Aorta (tissue), 5 donors: Measurements from ENCODE around the gene FHL5. TPM values are rescaled to one million over a fixed set of nuclear protein-coding genes. Genes with fewer than 3 reads are reported as not detected.

Source experiments
- ATAC-seq: fragments of 200-7000 bp; cut with Tn5 transposase; one replicate; pipeline ENCODE4 v1.9.1; 2022; ENCODE audit warnings: moderate library complexity; ENCODE audit not compliant: low FRiP score
- DNase-seq, 2 donors: peaks; one replicate each; pipeline ENCODE4 v3.0.0-alpha.2; 2020
- H3K27ac ChIP-seq, 2 donors: one replicate each; pipeline ENCODE4 v1.5.1; 2013; ENCODE audit warnings: low read length in 2 of 2, mild to moderate bottlenecking in 2 of 2, moderate library complexity in 2 of 2, control low read depth in 1 of 2, inconsistent platforms in 1 of 2, low read depth in 1 of 2
- H3K27me3 ChIP-seq, 2 donors: one replicate each; pipeline ENCODE4 v1.6.1; 2013; ENCODE audit warnings: control low read depth in 1 of 2, low read length in 1 of 2, mild to moderate bottlenecking in 1 of 2, moderate library complexity in 1 of 2; ENCODE audit not compliant: insufficient read depth in 2 of 2, control insufficient read depth in 1 of 2
- H3K36me3 ChIP-seq, 2 donors: one replicate each; pipeline ENCODE4 v1.6.1; 2013; ENCODE audit warnings: control low read depth in 1 of 2, low read length in 1 of 2, mild to moderate bottlenecking in 1 of 2; ENCODE audit not compliant: insufficient read depth in 2 of 2, control insufficient read depth in 1 of 2
- H3K4me1 ChIP-seq, 2 donors: one replicate each; pipeline ENCODE4 v1.6.1; 2013; ENCODE audit warnings: low read length in 2 of 2, control low read depth in 1 of 2, mild to moderate bottlenecking in 1 of 2, moderate library complexity in 1 of 2; ENCODE audit not compliant: insufficient read depth in 2 of 2, control insufficient read depth in 1 of 2
- H3K4me3 ChIP-seq, 2 donors: one replicate each; pipeline ENCODE4 v1.5.1; 2013; ENCODE audit warnings: low read length in 2 of 2, control low read depth in 1 of 2, mild to moderate bottlenecking in 1 of 2
- H3K9me3 ChIP-seq: one replicate; pipeline ENCODE4 v1.6.1; 2013; ENCODE audit warnings: mild to moderate bottlenecking, low read length; ENCODE audit not compliant: control insufficient read depth
- WGBS, 2 donors: extraction: QIAGEN DNeasy Blood & Tissue Kit; methylation state at CpG; one replicate each; pipeline ENCODE4 v1.1.7; 2013; 5-methylcytosine and 5-hydroxymethylcytosine counted together
- intact Hi-C, 2 donors: fragments of 100-400 bp; cut with DNase I; formaldehyde crosslinking; loops; one replicate each; pipeline versions ENCODE4 v1.14.2 to v1.15.0; 2022
- polyA plus RNA-seq, 2 donors: library from polyadenylated mRNA; stranded (reverse); fragments of 200-250 nt; gene quantifications; one replicate each; pipeline ENCODE4 v1.2.3, GENCODE V29; 2013
- total RNA-seq, 2 donors: library from RNA; stranded (reverse); fragmentation: NEBNext Ultra II Directional; extraction: Animal tissue kit (Norgen Biotek cat#: 25700); gene quantifications; one replicate each; pipeline ENCODE4 v1.2.1, GENCODE V29; 2021
- donor health status: healthy with polysubstance abuse.
- donor health status: Bipolar disorder and iron deficiency.
- donor health status: DM: no; HTN: no; CAD: no.
- donor health status: DM: no; HTN: no; CAD: no.
- donor health status: DM: yes; HTN: yes; CAD: no.

Gene FHL5
- total and polyA plus RNA-seq, 4 donors, result 37.6 to 413 (median 72.1) TPM

DNA sequence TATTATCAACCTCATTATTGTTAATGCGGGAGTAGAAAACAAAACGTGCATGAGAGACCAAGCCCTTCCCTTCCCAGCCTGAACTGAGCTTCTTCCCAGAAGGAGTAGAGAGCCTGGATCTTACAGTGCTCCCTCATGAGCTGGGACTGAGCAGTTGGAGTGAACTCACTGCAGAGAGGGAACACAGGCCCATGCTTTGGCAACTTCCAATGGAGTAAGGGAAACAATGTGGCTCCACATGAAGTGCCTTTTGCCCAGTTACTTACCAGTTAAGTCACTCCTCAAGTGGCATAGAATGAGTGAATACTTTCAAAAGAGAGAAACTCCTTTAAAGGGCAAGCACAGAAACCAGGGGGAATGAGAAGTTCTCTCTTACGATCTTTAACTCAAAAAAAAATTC is 12.4 kb downstream of the FHL5 start:
- H3K36me3 ChIP-seq, result no peaks in the 10 kb centered on the region
- H3K27me3 ChIP-seq, result no peaks in the 10 kb centered on the region
- peaks cover 0 to 1% of the 10 kb centered on the region in 2 donors for H3K4me1 ChIP-seq
- H3K4me3 ChIP-seq, result no peak overlapping the region
- ATAC-seq (peak; percentile 51), DNase-seq (no peak)
- WGBS, 2 donors, result 53 to 54% methylated on average over 3 of the region's 3 CpGs
- intact Hi-C loops, result no loop called here
- peak overlapping the region; percentile 17 to 33 for H3K27ac ChIP-seq
- no peaks in the 10 kb centered on the region for H3K9me3 ChIP-seq

DNA sequence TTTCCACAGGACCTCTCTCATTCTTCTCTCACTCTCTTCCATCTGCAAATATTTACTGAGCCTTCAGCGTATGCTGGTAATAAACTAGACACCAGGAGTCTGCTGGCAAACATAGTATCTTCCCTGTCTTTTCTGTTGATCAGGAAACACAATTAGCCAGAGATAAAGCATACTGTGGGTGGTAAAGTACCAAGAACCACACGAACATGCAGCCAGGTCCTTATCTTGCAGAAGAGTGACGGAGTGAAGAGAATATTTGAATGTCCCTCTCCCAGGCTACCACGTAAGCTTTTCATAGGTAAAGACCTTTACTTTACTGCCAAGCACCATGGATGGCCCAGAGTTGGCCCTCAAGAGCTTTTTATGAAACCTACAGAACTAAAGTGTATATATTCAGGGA is 13.3 kb downstream of the FHL5 start:
- H3K27ac ChIP-seq, result peak overlapping the region in 1 of 2 donors; percentile 71
- peaks cover 0 to 1% of the 10 kb centered on the region in 2 donors for H3K4me1 ChIP-seq

DNA sequence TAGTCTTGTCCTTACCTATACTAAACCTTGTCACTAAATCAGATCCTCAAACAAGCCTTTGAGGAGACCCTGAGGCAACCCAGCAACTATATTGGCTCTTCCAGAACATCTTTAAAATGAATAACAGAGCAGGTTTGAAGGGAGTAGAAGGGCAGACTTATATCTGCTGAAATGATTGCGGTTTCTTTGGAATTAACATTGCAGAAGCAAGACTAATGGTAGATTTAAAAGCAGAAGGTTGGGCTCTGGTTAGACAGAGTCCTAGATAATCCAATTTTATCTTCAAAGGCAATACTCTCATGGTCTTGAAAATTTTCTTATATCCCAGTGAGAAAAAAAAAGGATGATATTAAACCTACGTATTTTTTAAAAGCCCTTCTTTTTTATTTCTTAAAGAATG is 19.1 kb downstream of the FHL5 start:
- Histone ChIP-seq H3K36me3 (no peaks in the 10 kb centered on the region), H3K4me3 (no peak overlapping the region), H3K27me3 (no peaks in the 10 kb centered on the region), H3K9me3 (no peaks in the 10 kb centered on the region), H3K27ac (peak overlapping the region in 1 of 2 donors; percentile 76), H3K4me1 (peaks cover 4 to 14% of the 10 kb centered on the region in 2 donors)
- no peak for DNase-seq
- intact Hi-C loops, result no loop called here
- WGBS, 2 donors, result 56 to 68% methylated on average over 2 of the region's 2 CpGs
- no peak for ATAC-seq

More for the DNA sequence above, 13.3 kb downstream of the FHL5 start:
- ATAC-seq (no peak), DNase-seq (no peak)
- H3K27me3 ChIP-seq, result no peaks in the 10 kb centered on the region
- intact Hi-C loops, result no loop called here
- 66 to 69% methylated on average over 4 of the region's 4 CpGs for WGBS, 2 donors
- H3K4me3 ChIP-seq, result no peak overlapping the region
- no peaks in the 10 kb centered on the region for H3K9me3 ChIP-seq
- H3K36me3 ChIP-seq, result no peaks in the 10 kb centered on the region

DNA sequence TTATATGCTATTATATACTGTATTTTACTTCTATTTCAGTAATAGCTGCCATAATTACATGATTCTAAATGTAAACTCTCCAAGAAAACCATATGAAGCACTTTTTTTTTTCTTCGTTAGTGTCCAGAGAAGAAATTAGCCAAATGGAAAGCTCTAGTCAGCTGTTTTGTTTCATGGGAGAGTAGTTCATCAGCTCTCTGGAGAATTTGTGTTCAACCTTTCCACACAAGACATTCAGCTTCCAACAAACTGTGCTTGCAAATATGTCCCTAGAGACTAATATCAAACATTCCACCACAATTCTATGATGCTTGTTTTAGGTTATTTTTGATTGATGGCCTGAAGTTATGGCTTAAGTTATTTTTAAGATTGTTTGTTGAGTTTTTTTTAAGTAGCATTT is 19.5 kb downstream of the FHL5 start:
- WGBS, 2 donors, result 4 to 16% methylated on average over 1 of the region's 1 CpG
- no peaks in the 10 kb centered on the region for H3K36me3 ChIP-seq
- no peaks in the 10 kb centered on the region for H3K27me3 ChIP-seq
- intact Hi-C loops, result no loop called here
- H3K27ac ChIP-seq, result peak overlapping the region in 1 of 2 donors; percentile 43
- peak; percentile 66 for ATAC-seq
- H3K4me1 ChIP-seq, result peaks cover 4 to 14% of the 10 kb centered on the region in 2 donors
- no peak for DNase-seq
- H3K4me3 ChIP-seq, result no peak overlapping the region
- H3K9me3 ChIP-seq, result no peaks in the 10 kb centered on the region

DNA sequence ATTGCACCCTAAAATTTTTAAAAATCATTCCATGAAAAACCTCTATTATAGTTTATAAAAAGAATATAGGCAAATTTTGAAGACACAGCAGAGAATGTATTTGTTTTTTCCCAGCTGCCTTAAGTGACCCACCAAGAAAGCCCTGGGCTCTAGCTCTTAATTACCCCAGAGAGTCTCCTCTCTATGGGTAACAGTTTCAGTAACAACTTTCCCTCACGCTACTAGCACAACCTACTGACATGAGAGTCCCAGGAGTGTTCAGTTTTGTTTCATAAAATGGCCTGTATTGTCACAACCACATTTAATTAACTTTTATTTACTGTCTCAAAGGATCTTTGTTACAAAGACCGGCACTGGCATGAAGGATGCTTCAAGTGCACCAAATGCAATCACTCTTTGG is 41.5 kb downstream of the FHL5 start:
- H3K4me1 ChIP-seq, result peaks cover 2 to 5% of the 10 kb centered on the region in 2 donors

DNA sequence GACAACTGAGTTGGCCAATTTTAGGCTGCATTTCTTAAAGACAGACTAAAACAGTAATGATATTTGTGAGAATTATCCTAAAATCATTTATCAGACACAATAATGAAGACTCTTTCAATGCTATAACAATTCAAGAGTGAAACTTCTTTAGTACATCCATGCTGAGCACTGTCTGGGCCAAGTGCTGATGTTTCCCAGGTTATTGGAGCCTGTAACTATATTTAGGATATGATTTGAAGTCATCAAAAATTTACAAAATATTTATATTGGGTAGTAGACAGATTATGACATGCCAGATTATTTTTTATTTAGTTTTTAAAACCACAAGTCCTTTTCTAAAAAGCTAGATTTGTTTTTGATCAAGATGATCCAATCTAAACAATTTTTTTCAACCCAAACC is 45.1 kb downstream of the FHL5 start:
- no peak for DNase-seq
- H3K9me3 ChIP-seq, result no peaks in the 10 kb centered on the region
- H3K27me3 ChIP-seq, result peaks cover 0 to 1% of the 10 kb centered on the region in 2 donors
- ATAC-seq, result peak; percentile 66
- H3K27ac ChIP-seq, result no peak overlapping the region
- H3K4me3 ChIP-seq, result no peak overlapping the region
- no peaks in the 10 kb centered on the region for H3K36me3 ChIP-seq
- intact Hi-C loops, result no loop called here
- H3K4me1 ChIP-seq, result peaks cover 5% of the 10 kb centered on the region in 2 donors

More for the DNA sequence above, 41.5 kb downstream of the FHL5 start:
- Histone ChIP-seq H3K27ac (no peak overlapping the region), H3K9me3 (no peaks in the 10 kb centered on the region), H3K36me3 (no peaks in the 10 kb centered on the region), H3K27me3 (no peaks in the 10 kb centered on the region), H3K4me3 (no peak overlapping the region)
- WGBS, 2 donors, result 78 to 92% methylated on average over 2 of the region's 2 CpGs
- no peak for ATAC-seq
- no peak for DNase-seq
- intact Hi-C loops, result loop anchor here in 1 of 2 donors (5.0 kb wide), 1 partner anchor 42 kb away; the partner anchor contains the start of gene FHL5

- 94 to 100% methylated on average over 1 of the region's 1 CpG for WGBS, 2 donors
- H3K27me3 ChIP-seq, result peaks cover 0 to 1% of the 10 kb centered on the region in 2 donors
- no peak for ATAC-seq
Observed at GRCh38 chr6:96610019-96610418, 47.1 kb downstream of the FHL5 start.

GRCh38 chr6:96611342-96611991 is 48.5 kb downstream of the FHL5 start:
- Histone ChIP-seq H3K9me3 (no peaks in the 10 kb centered on the region), H3K4me3 (no peak overlapping the region), H3K27me3 (peaks cover 0 to 1% of the 10 kb centered on the region in 2 donors), H3K36me3 (no peaks in the 10 kb centered on the region), H3K4me1 (peaks cover 5% of the 10 kb centered on the region in 2 donors), H3K27ac (no peak overlapping the region)
- ATAC-seq, result no peak
- 35 to 41% methylated on average over 1 of the region's 1 CpG for WGBS, 2 donors
- intact Hi-C loops, result loop anchor here in 1 of 2 donors (10.0 kb wide), 1 partner anchor 47 kb away; the partner anchor contains the start of gene FHL5
- no peak for DNase-seq

More at GRCh38 chr6:96610019-96610418, 47.1 kb downstream of the FHL5 start:
- no peaks in the 10 kb centered on the region for H3K36me3 ChIP-seq
- intact Hi-C loops, result loop anchor here in 1 of 2 donors (10.0 kb wide), 1 partner anchor 45 kb away; the partner anchor contains the start of gene FHL5
- H3K9me3 ChIP-seq, result no peaks in the 10 kb centered on the region
- no peak overlapping the region for H3K27ac ChIP-seq
- DNase-seq, result no peak
- peaks cover 5% of the 10 kb centered on the region in 2 donors for H3K4me1 ChIP-seq
- no peak overlapping the region for H3K4me3 ChIP-seq
